GM12872 (cell line): ENCODE measurements around the gene MAPK14.

ENCODE experiments used
- TF ChIP-seq, protein P1 (sequence below): IDR thresholded peaks from 3 replicates; pipeline ENCODE4 v1.5.1; 2011; ENCODE audit warnings: low read depth, mild to moderate bottlenecking, low read length, moderate library complexity; ENCODE audit not compliant: insufficient read depth

MAPK14 gene

GRCh38 chr6:36098253-36098919 lies 70.8 kb downstream of the MAPK14 start:
- TF ChIP-seq, protein P1, sequence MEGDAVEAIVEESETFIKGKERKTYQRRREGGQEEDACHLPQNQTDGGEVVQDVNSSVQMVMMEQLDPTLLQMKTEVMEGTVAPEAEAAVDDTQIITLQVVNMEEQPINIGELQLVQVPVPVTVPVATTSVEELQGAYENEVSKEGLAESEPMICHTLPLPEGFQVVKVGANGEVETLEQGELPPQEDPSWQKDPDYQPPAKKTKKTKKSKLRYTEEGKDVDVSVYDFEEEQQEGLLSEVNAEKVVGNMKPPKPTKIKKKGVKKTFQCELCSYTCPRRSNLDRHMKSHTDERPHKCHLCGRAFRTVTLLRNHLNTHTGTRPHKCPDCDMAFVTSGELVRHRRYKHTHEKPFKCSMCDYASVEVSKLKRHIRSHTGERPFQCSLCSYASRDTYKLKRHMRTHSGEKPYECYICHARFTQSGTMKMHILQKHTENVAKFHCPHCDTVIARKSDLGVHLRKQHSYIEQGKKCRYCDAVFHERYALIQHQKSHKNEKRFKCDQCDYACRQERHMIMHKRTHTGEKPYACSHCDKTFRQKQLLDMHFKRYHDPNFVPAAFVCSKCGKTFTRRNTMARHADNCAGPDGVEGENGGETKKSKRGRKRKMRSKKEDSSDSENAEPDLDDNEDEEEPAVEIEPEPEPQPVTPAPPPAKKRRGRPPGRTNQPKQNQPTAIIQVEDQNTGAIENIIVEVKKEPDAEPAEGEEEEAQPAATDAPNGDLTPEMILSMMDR, result no peak

- TF ChIP-seq, protein P1, result no peak
Observed at GRCh38 chr6:36098920-36099647, 71.5 kb downstream of the MAPK14 start.

GRCh38 chr6:36099869-36100483 lies 72.4 kb downstream of the MAPK14 start:
- TF ChIP-seq, protein P1, result no peak

DNA sequence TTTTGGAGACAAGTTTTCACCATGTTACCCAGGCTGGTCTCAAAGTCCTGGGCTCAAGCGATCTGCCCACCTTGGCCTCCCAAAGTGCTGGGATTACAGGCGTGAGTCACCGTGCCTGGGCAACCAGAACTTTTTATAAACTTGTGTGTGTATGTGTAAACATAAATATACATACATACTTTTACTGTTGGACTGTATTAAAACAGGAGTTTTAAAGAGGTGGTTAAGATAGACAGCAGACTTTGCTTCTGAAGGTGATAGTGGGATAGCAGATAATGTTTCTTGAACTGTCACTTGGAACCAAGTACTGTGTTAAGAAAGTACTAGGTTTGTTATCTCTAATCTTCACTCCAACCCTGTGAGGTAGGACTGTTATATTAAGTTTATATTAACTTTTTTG lies 74.1 kb downstream of the MAPK14 start:
- TF ChIP-seq, protein P1, result no peak

- TF ChIP-seq, protein P1, result no peak
Observed at GRCh38 chr6:36102853-36103252, 75.2 kb downstream of the MAPK14 start.

DNA sequence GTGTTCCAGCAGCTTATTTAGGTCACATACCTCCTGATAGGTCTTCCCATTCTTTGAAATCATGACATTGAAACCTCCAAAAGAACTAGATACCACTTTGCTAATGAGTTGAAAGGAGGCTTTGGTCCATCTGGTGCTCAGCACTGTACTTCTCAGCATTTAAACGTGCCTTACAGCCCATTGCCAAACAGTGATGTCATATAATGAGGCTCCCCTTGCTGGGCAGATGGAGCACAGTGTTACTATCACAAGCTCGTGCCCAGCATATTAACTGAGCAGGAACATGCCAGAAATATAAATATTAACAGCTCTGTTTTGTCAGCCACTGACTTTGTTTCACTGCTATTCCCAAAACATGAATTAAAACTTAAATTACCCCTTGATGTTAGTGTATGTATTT lies 77.2 kb downstream of the MAPK14 start:
- TF ChIP-seq, protein P1, result no peak

- TF ChIP-seq, protein P1, result no peak
Observed at GRCh38 chr6:36109092-36109491, 81.5 kb downstream of the MAPK14 start.
